T-cell (primary cell): ENCODE results near the gene CDC37. TPM values are rescaled to one million over a fixed set of nuclear protein-coding genes. Genes with fewer than 3 reads are reported as not detected.

Experiments used
- ATAC-seq, 4 experiments: fragments of 200-7000 bp in 3 of 4; fragments of 150-1000 bp in 1 of 4; cut with Tn5 transposase; replicated peaks in 1 of 4; 1 replicate in 3 of 4; 2 replicates in 1 of 4; pipeline ENCODE4 v1.10.0; 2021; ENCODE audit warnings: moderate library complexity in 3 of 4, mild to moderate bottlenecking in 2 of 4, moderate number of reproducible peaks in 1 of 4
- CTCF ChIA-PET, 2 donors: fragments of 300-600 bp; sonication (Branson Sonifier 250); formaldehyde crosslinking; loops; one replicate each; lab custom pipeline; 2022; ENCODE audit warnings: antibody characterized with exemption in 2 of 2; lab: Charles Lee
- POLR2A ChIA-PET, 2 donors: fragments of 300-600 bp; sonication (Branson Sonifier 250); formaldehyde crosslinking; loops; one replicate each; lab custom pipeline; 2022; ENCODE audit warnings: antibody characterized with exemption in 2 of 2; lab: Charles Lee
- DNase-seq, 35 experiments: peaks; one replicate each; pipeline versions ENCODE4 v3.0.0 to v3.0.0-alpha.2; 2013 to 2023
- H3K27ac ChIP-seq: one replicate; pipeline ENCODE4 v1.5.1; 2013; ENCODE audit warnings: low read length
- H3K27me3 ChIP-seq, 2 experiments: replicated peaks in 1 of 2; 1 replicate in 1 of 2; 2 replicates in 1 of 2; pipeline versions ENCODE4 v1.6.1 to v1.7.0; 2013; ENCODE audit warnings: low read length in 1 of 2, mixed read lengths in 1 of 2; ENCODE audit not compliant: control insufficient read depth in 2 of 2, insufficient read depth in 2 of 2; ENCODE audit errors: extremely low read depth in 1 of 2
- H3K36me3 ChIP-seq, 2 donors: 1 replicate in 1 of 2; 2 replicates in 1 of 2; pipeline versions ENCODE4 v1.6.1 to v1.7.0; 2013; ENCODE audit warnings: low read length in 1 of 2; ENCODE audit not compliant: control insufficient read depth in 2 of 2, insufficient read depth in 1 of 2; ENCODE audit errors: extremely low read depth in 1 of 2
- H3K4me1 ChIP-seq, 2 experiments: 1 replicate in 1 of 2; 2 replicates in 1 of 2; pipeline versions ENCODE4 v1.6.1 to v1.7.0; 2013; ENCODE audit warnings: low read length in 2 of 2, mixed read lengths in 1 of 2; ENCODE audit not compliant: insufficient read depth in 2 of 2, control insufficient read depth in 1 of 2; ENCODE audit errors: extremely low read depth in 1 of 2
- H3K4me3 ChIP-seq, 2 donors: 1 replicate in 1 of 2; 2 replicates in 1 of 2; pipeline versions ENCODE4 v1.5.1 to v1.7.0; 2013; ENCODE audit warnings: mild to moderate bottlenecking in 2 of 2, low read length in 1 of 2, moderate library complexity in 1 of 2; ENCODE audit not compliant: control insufficient read depth in 1 of 2; ENCODE audit errors: extremely low read depth in 1 of 2
- H3K9me3 ChIP-seq: 2 replicates; pipeline ENCODE4 v1.7.0; 2013
- H3K27ac Mint-ChIP-seq, 2 donors: one replicate each; pipeline ENCODE4 v1.8.0; 2020 to 2021; ENCODE audit warnings: mild to moderate bottlenecking in 2 of 2, mixed read lengths in 2 of 2
- H3K27me3 Mint-ChIP-seq, 2 donors: one replicate each; pipeline ENCODE4 v1.8.0; 2021 to 2022; ENCODE audit warnings: mixed read lengths in 2 of 2
- H3K36me3 Mint-ChIP-seq: one replicate; pipeline ENCODE4 v1.8.0; 2021; ENCODE audit warnings: mixed read lengths
- H3K4me1 Mint-ChIP-seq, 3 donors: one replicate each; pipeline ENCODE4 v1.8.0; 2020 to 2022; ENCODE audit warnings: mixed read lengths in 3 of 3, mild to moderate bottlenecking in 1 of 3
- H3K4me3 Mint-ChIP-seq, 3 donors: one replicate each; pipeline ENCODE4 v1.8.0; 2020 to 2022; ENCODE audit warnings: mild to moderate bottlenecking in 3 of 3, mixed read lengths in 3 of 3, moderate library complexity in 3 of 3
- H3K9me3 Mint-ChIP-seq, 3 donors: one replicate each; pipeline ENCODE4 v1.8.0; 2020 to 2022; ENCODE audit warnings: mixed read lengths in 3 of 3
- WGBS: methylation state at CpG from one replicate; pipeline ENCODE4 v1.1.5; 2013; ENCODE audit warnings: missing lambda C conversion rate; ENCODE audit not compliant: insufficient coverage; 5-methylcytosine and 5-hydroxymethylcytosine counted together
- total RNA-seq, 35 experiments: library from RNA in 6 of 35; stranded (reverse) in 6 of 35; fragments of 120-200 nt in 1 of 35; gene quantifications; one replicate each; pipeline versions ENCODE4 v1.2.1 to v1.2.4 and lab custom pipeline; 2013 to 2026

Gene CDC37
- total RNA-seq, 5 donors from 2014 or later (not counting 1 experiment from before 2014, with no cell fraction given): 163 to 205 (median 190) TPM

- no peak overlapping the region for H3K27ac ChIP-seq
- no peaks in the 10 kb centered on the region for H3K36me3 ChIP-seq
- no peak overlapping the region for H3K4me3 ChIP-seq
- DNase-seq: no peak
- Mint-ChIP-seq H3K27ac (peak overlapping the region in 1 of 2 donors; percentile 10), H3K4me3 (peak overlapping the region in 2 of 3 donors; percentile 40 to 57), H3K4me1 (peaks cover 40 to 74% (median 60%) of the 10 kb centered on the region in 3 donors), H3K36me3 (no peaks in the 10 kb centered on the region), H3K27me3 (peaks cover 47 to 56% of the 10 kb centered on the region in 2 donors), H3K9me3 (no peaks in the 10 kb centered on the region)
- ChIA-PET CTCF (interaction anchor here in 1 of 2 donors (0.6 to 1.5 kb wide), 2 partner anchors 9 to 18 kb away, joined by 3 to 4 read pairs; partner anchors contain the start of gene CDC37), POLR2A (no interaction called here)
- no peak for ATAC-seq
- H3K4me1 ChIP-seq: peaks cover 15 to 81% of the 10 kb centered on the region in 2 experiments
- 65% methylated on average over 4 of the region's 4 CpGs for WGBS
- H3K27me3 ChIP-seq: peaks cover 8 to 87% of the 10 kb centered on the region in 2 experiments
- no peaks in the 10 kb centered on the region for H3K9me3 ChIP-seq
Measured at GRCh38 chr19:10422046-10422461, 18.7 kb upstream of the CDC37 start.

DNA sequence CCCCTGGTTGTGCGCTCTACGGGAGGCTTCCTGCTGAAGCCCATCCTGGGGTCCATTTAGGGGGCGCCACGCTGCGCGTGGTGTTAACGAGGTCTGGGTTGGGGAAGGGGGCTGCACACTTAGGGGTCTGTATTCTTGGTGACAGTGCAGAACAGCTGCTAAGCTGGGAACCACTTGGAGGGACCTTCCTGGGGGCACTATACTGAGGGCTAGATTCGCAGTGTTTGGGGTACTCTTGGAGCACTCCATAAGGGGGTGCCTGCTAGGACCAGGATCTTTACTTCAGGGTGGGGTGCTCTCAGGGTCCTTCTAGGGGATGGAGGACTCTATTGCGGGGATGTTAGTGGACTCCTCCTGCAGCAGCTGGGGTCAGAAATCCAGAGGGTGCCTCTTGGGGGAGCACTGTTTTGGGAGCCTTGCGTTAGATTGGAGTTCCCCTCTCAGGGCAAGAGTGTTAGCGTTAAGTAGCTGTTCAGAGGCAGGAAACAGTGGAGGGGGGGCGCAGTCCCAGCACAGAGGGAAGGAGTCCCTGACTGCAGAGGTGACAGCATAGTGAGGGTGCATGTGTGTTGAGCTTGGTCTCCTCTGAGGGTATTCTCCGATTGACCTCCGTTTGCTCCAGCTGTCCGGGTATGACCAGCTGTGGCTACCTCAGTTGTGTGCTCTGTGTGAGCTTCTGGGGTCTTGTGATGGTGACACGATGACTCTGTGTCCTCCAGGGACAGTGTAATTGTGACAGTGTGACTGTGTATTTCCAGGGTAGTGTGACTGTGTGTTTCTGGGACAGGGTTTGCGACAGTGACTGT is 18.1 kb upstream of the CDC37 start:
- DNase-seq (peak in 1 of 35 experiments; percentile 58), ATAC-seq (no peak)
- H3K4me3 ChIP-seq: peak overlapping the region in 1 of 2 donors; percentile 25
- Mint-ChIP-seq H3K4me1 (peaks cover 44 to 76% (median 65%) of the 10 kb centered on the region in 3 donors), H3K27me3 (peaks cover 50 to 60% of the 10 kb centered on the region in 2 donors), H3K27ac (peak overlapping the region in 1 of 2 donors; percentile 10), H3K36me3 (no peaks in the 10 kb centered on the region), H3K9me3 (no peaks in the 10 kb centered on the region), H3K4me3 (peak overlapping the region; percentile 40 to 57 (median 57))
- no peaks in the 10 kb centered on the region for H3K9me3 ChIP-seq
- H3K27ac ChIP-seq: no peak overlapping the region
- CTCF ChIA-PET: interaction anchor here in 1 of 2 donors (0.6 to 1.5 kb wide), 2 partner anchors 8 to 18 kb away, joined by 3 to 4 read pairs; partner anchors contain the start of gene CDC37
- peaks cover 8 to 92% of the 10 kb centered on the region in 2 experiments for H3K27me3 ChIP-seq
- H3K36me3 ChIP-seq: no peaks in the 10 kb centered on the region
- H3K4me1 ChIP-seq: peaks cover 15 to 87% of the 10 kb centered on the region in 2 experiments
- WGBS: 24% methylated on average over 16 of the region's 17 CpGs
- POLR2A ChIA-PET: no interaction called here

DNA sequence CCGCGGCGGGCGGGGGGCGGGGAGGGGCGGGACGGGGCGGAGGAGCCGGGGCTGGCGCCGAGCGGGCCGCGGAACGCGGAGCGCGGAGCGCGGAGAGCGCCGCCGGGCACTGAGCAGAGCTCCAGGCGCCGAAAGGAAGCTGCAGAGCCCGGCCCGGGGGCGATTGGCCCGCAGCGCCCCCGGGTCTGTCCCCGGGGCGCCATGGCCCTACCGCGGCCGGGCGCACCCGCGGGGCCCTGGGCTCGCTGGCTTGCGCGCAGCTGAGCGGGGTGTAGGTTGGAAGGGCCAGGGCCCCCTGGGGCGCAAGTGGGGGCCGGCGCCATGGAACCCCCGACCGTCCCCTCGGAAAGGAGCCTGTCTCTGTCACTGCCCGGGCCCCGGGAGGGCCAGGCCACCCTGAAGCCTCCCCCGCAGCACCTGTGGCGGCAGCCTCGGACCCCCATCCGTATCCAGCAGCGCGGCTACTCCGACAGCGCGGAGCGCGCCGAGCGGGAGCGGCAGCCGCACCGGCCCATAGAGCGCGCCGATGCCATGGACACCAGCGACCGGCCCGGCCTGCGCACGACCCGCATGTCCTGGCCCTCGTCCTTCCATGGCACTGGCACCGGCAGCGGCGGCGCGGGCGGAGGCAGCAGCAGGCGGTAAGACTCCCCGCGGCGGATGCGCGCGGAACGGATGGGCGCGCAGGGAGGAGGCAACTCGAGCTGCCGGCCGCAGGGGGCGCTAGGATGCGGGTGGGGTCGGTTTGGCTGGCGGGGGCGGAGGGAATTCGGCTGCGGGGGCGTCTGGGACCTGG is 17.3 kb upstream of the CDC37 start, which contains the start of gene PDE4A:
PDE4A (plus strand) TSS at position 95 of the 796 bp plus-strand sequence; CDS start at position 322, 227 bp downstream.
- no peaks in the 10 kb centered on the region for H3K36me3 Mint-ChIP-seq
- H3K27ac ChIP-seq: no peak within 1 kb of the TSS
- H3K36me3 ChIP-seq: no peaks in the 10 kb centered on the region
- ChIA-PET CTCF (interaction anchor here in 1 of 2 donors (0.6 to 1.5 kb wide), 3 partner anchors 12 to 92 kb away, joined by 3 to 4 read pairs (median 4); partner anchors contain the start of gene CDC37), POLR2A (no interaction called here)
- peaks cover 8 to 94% of the 10 kb centered on the region in 2 experiments for H3K27me3 ChIP-seq
- DNase-seq: peak in 30 of 35 experiments; percentile 39 to 79 (median 57)
- H3K9me3 Mint-ChIP-seq: no peaks in the 10 kb centered on the region
- H3K4me1 ChIP-seq: peaks cover 17 to 87% of the 10 kb centered on the region in 2 experiments
- H3K4me3 Mint-ChIP-seq: peak within 1 kb of the TSS; percentile 60 to 72 (median 67)
- H3K9me3 ChIP-seq: no peaks in the 10 kb centered on the region
- peak in 1 of 4 experiments; percentile 5 for ATAC-seq
- H3K4me3 ChIP-seq: peak within 1 kb of the TSS; percentile 19 to 52
- peaks cover 50 to 60% of the 10 kb centered on the region in 2 donors for H3K27me3 Mint-ChIP-seq
- H3K27ac Mint-ChIP-seq: peak within 1 kb of the TSS; percentile 40 to 51
- 1% methylated on average over 99 of the region's 104 CpGs for WGBS
- peaks cover 49 to 76% (median 69%) of the 10 kb centered on the region in 3 donors for H3K4me1 Mint-ChIP-seq

GRCh38 chr19:10419646-10420443 is 16.5 kb upstream of the CDC37 start:
- ChIA-PET CTCF (interaction anchor here in 1 of 2 donors (1.1 kb wide), 1 partner anchor 11 kb away, joined by 3 read pairs; no protein-coding TSS in a partner anchor), POLR2A (interaction anchor here in 1 of 2 donors (0.7 kb wide), 1 partner anchor 12 kb away, joined by 6 read pairs; no protein-coding TSS in a partner anchor)
- H3K27me3 Mint-ChIP-seq: peaks cover 45 to 56% of the 10 kb centered on the region in 2 donors
- WGBS: 2% methylated on average over 44 of the region's 61 CpGs
- peaks cover 42 to 70% (median 62%) of the 10 kb centered on the region in 3 donors for H3K4me1 Mint-ChIP-seq
- no peaks in the 10 kb centered on the region for H3K9me3 Mint-ChIP-seq
- H3K4me1 ChIP-seq: peaks cover 17 to 82% of the 10 kb centered on the region in 2 experiments
- peak overlapping the region; percentile 19 to 52 for H3K4me3 ChIP-seq
- ATAC-seq: peak; percentile 14 to 22 (median 18)
- H3K27ac ChIP-seq: no peak overlapping the region
- H3K27ac Mint-ChIP-seq: peak overlapping the region; percentile 40 to 51
- DNase-seq: peak in 17 of 35 experiments; percentile 26 to 80 (median 43)
- peak overlapping the region; percentile 60 to 72 (median 67) for H3K4me3 Mint-ChIP-seq
- no peaks in the 10 kb centered on the region for H3K36me3 ChIP-seq
- H3K36me3 Mint-ChIP-seq: no peaks in the 10 kb centered on the region
- no peaks in the 10 kb centered on the region for H3K9me3 ChIP-seq
- H3K27me3 ChIP-seq: peaks cover 8 to 88% of the 10 kb centered on the region in 2 experiments

GRCh38 chr19:10419200-10419645 is 15.9 kb upstream of the CDC37 start:
- WGBS: 1% methylated on average over 35 of the region's 40 CpGs
- Histone ChIP-seq H3K4me1 (peaks cover 15 to 75% of the 10 kb centered on the region in 2 experiments), H3K9me3 (no peaks in the 10 kb centered on the region), H3K27ac (no peak overlapping the region), H3K4me3 (peak overlapping the region in 1 of 2 donors; percentile 52), H3K27me3 (peaks cover 8 to 82% of the 10 kb centered on the region in 2 experiments), H3K36me3 (no peaks in the 10 kb centered on the region)
- Mint-ChIP-seq H3K9me3 (no peaks in the 10 kb centered on the region), H3K4me3 (peak overlapping the region; percentile 60 to 72 (median 67)), H3K4me1 (peaks cover 42 to 64% (median 57%) of the 10 kb centered on the region in 3 donors), H3K27ac (peak overlapping the region in 1 of 2 donors; percentile 51), H3K27me3 (peaks cover 45 to 53% of the 10 kb centered on the region in 2 donors), H3K36me3 (no peaks in the 10 kb centered on the region)
- ChIA-PET POLR2A (interaction anchor here in 1 of 2 donors (0.6 to 0.7 kb wide), 2 partner anchors 13 to 323 kb away, joined by 6 to 7 read pairs; no protein-coding TSS in a partner anchor), CTCF (interaction anchor here (0.6 to 1.1 kb wide), 2 partner anchors 16 to 18 kb away, joined by 3 read pairs; partner anchors contain the start of gene CDC37 (in 1 of the 2))
- DNase-seq: peak in 2 of 35 experiments; percentile 49 to 57
- ATAC-seq: peak in 1 of 4 experiments; percentile 4
